LHCN-M2 (cell line): ENCODE measurements around the gene VPS37C. TPM values are rescaled to one million over a fixed set of nuclear protein-coding genes. Genes with fewer than 3 reads are reported as not detected.
"Not testable (repeated sequence)": the region's sequence is repeated elsewhere in the genome, so short reads cannot be mapped to it uniquely, and the experiment has no call there.

Experiments used
- DNase-seq: peaks from one replicate; pipeline ENCODE4 v3.0.0-alpha.2; 2012; ENCODE audit warnings: low read depth
- total RNA-seq: library from RNA; depleted of rRNA; stranded (reverse); fragments of >200 nt; gene quantifications from 2 replicates; pipeline ENCODE4 v1.2.3, GENCODE V29; 2014

The VPS37C gene
- total RNA-seq, 1 experiment from 2014 or later, result 14.1 TPM

GRCh38 chr11:61098261-61098660 is 63.0 kb downstream of the VPS37C start:
- not testable (repeated sequence) for DNase-seq

DNA sequence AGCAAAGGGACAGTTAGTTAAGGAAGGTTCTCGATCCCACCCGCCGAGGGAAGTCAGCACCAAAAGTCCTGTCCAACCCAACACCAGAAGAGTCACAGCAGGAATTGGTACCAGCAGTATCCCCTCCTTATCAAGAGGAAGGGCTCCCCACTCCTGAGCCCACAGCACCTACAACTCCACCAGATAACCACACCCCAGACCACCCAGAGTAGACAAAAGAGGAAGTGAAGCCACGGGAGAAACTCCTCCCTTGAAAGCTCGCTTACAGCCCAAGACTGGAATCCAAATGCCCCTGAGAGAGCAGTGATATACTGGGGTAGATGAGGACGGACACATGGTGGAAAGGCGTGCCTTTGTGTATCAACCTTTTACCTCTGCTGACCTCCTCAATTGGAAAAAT is 66.2 kb downstream of the VPS37C start:
- no peak for DNase-seq

GRCh38 chr11:61094167-61094566 is 67.1 kb downstream of the VPS37C start:
- DNase-seq, result not testable (repeated sequence)

DNA sequence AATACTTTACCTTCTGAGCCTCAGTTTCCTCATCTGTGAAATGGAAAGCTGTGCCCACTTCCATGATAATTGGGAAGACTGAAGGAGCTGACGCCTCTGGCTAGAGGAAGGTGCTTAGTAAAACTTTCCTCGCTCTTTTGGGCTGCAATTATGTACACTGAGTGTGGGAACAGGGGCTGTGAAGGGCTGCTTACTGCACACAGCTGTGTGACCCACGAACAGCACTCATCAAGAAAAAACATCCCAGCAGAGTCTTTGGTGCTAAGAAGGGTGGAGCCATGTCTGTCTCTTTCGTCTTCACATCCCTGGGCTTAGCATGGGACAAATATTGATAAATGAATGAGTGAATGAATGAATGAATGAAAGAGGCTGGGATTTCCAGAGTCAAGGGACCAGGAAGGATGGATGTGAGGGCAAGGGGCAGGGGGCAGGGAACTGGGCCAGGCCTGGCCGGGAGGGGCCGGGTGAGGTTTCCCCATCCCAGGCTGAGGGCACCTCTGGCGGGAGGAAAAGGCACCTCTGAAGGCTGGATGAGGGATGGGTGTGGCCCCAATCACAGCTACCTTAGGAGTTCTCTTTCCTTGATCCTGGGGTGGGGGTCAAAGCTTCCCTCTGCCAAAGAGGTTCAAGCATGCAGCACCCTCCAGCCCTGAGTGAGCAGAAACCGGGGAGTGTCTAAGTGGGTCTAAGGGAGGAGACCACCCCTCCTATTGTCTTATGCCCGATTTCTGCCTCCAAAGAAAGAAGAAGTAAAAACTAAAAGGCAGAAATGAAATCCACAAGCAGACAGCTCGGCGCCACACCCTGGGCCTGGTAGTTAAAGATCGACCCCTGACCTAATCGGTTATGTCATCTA is 68.1 kb downstream of the VPS37C start:
- no peak for DNase-seq

DNA sequence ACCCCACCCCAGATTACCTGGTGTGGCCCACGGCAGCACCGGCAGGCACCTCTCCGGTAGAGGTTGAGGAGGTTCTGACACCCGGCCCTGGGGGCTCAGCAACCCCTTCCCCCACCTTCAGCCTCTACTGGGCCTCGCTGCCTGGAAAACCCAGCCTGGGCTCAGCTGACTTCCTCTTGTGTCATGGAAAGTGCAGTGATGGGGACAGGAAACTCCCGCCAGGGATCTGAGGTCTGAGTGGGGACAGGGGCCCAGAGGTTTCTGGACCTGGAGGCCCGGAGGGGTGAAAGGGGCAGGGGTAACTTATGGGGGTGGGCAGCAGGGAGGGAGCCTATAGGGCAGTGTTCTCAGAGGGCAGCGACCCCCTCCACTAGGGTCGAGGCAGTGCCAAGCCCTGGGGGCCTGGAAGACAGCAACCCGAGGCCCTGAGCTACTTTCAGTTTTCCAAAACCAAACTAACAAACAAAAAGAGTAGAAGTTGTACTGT is 68.9 kb downstream of the VPS37C start:
- no peak for DNase-seq

DNA sequence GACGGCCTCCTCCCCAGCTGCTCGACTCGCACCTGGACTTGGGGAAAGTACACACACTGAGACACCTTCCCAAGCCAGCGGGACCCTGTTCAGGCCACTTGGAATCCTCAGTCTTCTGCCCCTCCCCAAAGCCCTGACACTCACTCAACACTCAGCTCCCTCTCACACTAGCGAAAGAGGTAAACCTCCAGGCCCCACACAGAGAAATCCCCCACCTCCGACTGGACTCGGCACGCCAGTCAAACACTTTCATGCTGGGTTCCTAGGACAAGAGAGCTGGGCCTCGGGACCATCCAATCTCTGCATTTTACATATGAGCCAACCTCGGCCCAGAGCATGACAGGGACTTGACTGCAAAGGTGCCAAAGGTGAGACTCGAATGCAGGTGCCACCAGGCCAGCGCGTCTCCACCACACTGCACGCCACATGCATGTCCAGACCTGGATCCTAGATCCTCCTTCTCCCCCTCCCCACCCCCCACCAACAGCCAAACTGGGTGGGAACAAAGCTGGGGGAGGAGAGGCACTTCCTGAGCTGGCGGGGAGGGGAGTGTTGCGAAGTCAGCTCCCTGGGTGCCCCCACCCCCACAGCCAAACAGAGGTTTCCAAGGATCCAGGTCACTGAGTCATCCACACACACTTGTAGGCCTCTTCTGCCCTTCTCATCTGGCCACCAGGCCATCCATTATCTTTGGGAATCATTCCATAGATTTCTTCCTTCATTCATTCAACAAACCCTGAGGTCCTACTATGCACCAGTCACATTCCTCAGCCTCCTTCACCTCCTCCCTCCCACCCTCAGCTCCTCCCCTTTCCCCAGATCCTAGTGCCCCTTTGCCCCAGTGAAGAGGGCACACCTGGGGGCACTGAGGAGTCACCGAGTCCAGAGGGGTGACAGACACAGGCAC is 69.6 kb downstream of the VPS37C start:
- no peak for DNase-seq

GRCh38 chr11:61090982-61091372 is 70.2 kb downstream of the VPS37C start:
- no peak for DNase-seq

DNA sequence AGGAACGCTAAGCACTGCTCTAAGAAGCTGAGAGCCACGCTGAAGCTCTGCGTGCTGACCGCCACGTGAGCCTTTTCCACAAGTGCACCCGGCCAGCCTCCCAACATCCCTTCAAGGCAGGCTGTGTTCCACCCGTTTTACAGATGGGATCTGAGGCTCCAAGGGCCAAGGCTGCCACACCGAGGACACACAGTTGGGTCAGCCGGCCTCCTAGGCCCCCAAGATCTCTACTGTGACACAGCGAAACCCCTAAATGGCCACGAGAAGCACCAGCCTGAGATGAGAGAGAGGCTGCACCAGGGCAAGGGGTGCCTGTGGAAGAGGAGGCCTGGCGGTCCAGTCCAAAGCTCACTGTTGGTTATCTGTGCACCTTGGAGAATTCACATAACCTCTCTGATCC is 70.7 kb downstream of the VPS37C start:
- DNase-seq, result no peak

DNA sequence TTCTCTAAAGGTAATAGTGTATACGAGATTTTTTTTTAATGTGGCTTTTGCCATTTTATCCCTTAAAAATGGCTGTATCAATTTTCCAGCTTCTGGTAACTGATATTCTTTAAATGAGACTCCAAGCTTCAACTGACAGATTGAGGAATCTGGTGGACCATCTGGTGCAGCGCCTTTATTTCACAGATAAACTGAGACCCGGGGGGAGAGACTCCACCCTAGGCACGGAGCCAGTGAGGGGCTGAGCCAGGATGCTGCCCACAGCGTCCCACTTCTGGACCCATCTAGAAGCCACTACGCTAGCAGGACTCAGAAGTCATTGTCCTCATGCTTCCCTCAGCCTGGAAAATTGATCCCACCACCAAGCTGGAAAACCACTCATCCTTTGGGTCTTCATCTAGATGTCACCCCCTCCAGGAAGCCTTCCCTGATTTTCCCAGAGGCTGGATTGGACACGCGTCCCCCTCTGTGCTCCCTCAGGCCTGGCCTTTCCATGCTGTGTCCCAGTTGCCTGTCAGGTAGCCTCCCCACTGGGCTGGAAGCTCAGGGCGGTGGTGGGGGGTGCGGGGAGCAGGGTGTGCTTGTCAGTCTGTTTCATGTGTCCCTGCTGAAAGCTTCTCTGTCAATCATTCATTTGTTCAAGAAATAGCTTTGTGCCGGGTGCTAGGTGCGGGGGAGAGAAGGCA is 71.3 kb downstream of the VPS37C start:
- no peak for DNase-seq

- DNase-seq, result no peak
Observed at GRCh38 chr11:61087426-61088119, 73.7 kb downstream of the VPS37C start.

GRCh38 chr11:61083601-61084147 is 77.6 kb downstream of the VPS37C start:
- DNase-seq, result no peak

- DNase-seq, result no peak
Observed at GRCh38 chr11:61082931-61083531, 78.2 kb downstream of the VPS37C start.

GRCh38 chr11:61082062-61082870 is 79.0 kb downstream of the VPS37C start:
- DNase-seq, result no peak

DNA sequence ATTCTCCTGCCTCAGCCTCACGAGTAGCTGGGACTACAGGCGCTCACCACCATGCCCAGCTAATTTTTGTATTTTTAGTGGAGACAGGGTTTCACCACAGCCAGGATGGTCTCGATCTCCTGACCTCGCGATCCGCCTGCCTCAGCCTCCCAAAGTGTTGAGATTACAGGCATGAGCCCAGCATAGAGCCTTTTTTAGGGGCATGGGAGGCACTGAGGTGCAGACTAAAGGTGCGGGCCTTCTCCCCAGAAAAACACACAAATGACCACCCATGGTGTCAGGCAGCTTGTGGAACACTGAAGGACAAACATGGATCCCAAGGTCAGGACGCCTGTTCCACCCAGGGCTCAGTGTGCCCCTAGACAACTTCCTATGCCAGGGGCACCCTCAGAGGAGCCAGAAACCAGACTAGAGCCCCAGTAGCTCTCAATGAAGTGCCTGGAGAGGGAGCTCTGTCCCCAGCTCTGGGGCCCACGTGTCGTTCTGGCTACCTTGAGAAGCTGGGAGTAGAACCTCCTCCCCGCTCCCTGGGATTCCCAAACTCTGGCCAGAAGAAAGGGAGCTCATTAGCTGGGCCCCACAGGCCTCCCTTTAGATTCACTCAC is 80.1 kb downstream of the VPS37C start:
- no peak for DNase-seq

DNA sequence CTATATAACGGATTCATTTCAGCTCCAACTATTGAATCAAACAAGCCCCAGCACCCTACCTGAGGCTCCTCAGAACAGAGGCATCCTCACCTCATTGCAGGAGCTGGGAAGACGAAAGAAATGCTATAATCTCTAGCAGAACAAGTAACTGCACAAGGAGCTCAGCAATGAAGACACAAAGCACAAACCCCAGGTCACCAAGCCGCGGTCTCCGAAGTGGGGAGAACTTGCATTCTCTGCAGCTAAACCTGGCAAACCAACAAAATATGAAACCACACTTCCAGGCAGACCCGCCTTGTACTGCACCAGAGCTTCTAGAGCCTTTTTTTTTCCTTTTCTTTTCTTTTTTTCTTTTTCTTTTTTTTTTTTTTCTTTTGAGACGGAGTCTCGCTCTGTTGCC is 80.7 kb downstream of the VPS37C start:
- DNase-seq, result no peak
